NCI-H774 (cell line): Measurements from ENCODE around the gene ACTL6A.
"Not testable (repeated sequence)": the region's sequence is repeated elsewhere in the genome, so short reads cannot be mapped to it uniquely, and the experiment has no call there.

ENCODE experiments used
- DNase-seq: peaks from one replicate; lab custom pipeline; 2025; lab: John Stamatoyannopoulos, UW

Gene ACTL6A

DNA sequence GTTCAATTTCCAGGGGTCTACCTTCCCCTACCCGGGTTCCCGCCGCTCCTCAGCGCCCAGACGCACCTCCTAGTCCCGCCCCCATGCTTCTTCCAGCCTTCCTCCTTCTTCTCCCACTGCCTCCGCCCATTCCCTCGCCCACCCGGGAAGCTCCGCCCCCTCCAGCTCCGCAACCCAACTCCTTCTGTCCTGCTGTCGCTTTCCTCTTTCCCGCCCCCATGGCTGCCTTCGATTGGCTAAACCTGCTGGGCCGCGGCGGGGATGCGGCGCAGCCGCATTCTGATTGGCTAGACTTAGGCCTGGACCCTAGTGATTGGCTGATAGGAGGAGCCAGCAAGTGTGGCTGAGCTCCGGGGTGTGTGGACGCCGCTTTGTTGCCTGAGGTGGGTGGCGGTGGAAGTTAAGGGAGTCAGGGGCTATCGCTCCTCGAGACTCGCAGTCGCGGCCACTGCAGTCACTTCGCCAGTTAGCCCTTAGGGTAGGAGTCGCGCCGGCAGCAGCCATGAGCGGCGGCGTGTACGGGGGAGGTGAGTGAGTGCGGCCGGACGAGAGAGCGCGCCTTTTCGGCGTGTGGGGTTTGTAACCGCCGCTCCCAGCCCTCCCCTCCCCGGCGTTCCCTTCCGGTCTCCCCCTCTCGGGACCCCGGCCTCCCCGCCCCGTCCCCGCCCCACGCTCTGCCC, at the start of gene ACTL6A:
TSS of gene ACTL6A (plus strand) at position 336 of the 680 bp plus-strand sequence. CDS start at position 503, 167 bp downstream.
- peak; percentile 100 for DNase-seq

DNA sequence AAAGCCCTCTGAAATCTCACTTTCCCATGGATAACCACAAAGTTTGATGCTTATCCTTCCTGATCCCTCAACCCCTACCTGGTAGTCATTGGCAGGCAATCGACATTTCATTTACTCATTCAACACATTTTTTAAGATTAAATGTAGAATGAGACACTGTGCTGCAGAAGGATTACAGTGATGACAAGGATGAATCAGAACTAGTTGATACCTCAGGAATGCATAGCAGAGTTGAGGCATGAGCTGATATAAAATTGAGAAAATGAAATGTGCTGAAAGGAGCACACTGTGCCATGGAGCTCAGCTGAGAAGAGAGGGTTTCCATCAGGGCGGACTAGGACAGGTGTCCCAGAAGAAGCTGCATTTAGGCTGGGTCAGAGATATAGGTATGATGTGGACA, 48.9 kb upstream of the ACTL6A start:
- no peak for DNase-seq

- not testable (repeated sequence) for DNase-seq
Observed at GRCh38 chr3:179516461-179517251, 46.1 kb upstream of the ACTL6A start.

- no peak for DNase-seq
Observed at GRCh38 chr3:179526482-179526881, 36.2 kb upstream of the ACTL6A start.

DNA sequence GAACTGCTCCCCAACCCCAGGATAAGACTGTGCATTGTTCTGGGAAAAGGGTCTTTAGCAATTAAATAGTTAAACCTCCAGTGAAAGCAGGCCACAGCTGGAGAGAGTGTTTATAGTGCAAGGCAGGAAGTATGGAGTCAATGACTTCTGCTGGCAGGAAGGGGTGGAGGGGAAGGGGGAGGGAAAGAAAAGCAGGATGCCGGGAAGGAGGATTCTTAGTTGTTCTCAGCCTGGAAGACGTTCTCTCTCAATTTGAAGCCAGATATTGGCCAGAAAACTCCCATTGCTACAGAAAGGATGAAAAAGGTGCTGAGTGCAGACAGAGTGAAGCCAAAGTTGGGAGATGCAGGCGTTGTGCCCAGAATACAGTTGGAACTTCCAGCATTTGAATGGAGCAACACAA, 35.7 kb upstream of the ACTL6A start:
- peak; percentile 27 for DNase-seq

GRCh38 chr3:179528772-179529171, 34.0 kb upstream of the ACTL6A start:
- DNase-seq = peak; percentile 73

GRCh38 chr3:179531576-179531975, 31.1 kb upstream of the ACTL6A start:
- DNase-seq = no peak

GRCh38 chr3:179533274-179533673, 29.5 kb upstream of the ACTL6A start:
- no peak for DNase-seq

GRCh38 chr3:179536256-179536655, 26.5 kb upstream of the ACTL6A start:
- DNase-seq = no peak

DNA sequence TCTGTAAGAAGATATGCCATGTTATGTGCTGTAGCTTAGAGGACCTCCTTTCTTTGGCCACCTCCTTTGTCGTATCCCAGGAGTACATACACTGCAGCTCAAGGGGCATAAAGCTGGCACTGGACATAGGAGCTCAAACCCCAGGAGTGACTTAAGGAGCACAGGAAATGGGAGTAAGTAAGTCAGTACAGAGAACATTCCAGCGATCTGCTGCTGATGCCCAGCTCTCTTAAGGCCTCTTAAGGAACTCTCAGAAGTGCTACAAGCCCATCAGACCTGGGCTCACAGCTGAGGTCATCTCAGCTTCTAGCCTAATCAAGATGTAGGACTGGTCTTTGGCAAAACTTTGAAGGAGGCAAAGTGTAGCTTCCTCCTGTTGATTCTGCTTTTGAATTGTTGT, 21.6 kb upstream of the ACTL6A start:
- no peak for DNase-seq

- no peak for DNase-seq
Observed at GRCh38 chr3:179541596-179541995, 21.1 kb upstream of the ACTL6A start.

GRCh38 chr3:179542375-179542774, 20.4 kb upstream of the ACTL6A start:
- no peak for DNase-seq

DNA sequence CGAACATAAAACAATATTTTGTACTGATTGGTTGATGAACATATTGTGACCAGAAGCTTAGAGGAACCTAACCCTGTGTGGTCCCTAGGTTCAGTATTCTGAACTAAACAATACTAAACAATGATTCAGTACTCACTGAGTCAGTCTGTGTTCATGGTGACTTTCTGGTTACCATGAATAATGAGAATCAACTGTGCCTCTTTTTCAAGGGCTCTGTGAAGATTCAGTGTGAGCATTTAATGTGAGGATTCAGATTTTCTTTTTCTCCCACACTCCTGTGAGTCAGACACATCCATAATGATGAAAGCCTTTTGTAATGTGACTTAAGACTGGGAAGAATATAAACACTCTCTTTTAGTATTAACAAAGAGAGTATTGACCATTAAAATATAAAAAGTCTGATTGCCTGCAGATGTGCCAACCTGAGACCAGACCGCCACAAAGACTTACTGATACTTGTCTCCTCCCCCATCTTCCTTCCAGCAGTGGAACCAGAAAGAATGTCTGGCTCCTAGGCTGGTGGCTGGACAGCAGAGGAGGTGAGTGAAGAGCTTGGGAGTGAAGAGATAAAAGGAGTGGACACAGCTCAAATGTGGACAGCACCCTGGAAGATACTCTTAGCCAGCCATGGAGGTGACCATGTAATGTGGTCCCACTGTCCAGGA, 17.6 kb upstream of the ACTL6A start:
- no peak for DNase-seq

DNA sequence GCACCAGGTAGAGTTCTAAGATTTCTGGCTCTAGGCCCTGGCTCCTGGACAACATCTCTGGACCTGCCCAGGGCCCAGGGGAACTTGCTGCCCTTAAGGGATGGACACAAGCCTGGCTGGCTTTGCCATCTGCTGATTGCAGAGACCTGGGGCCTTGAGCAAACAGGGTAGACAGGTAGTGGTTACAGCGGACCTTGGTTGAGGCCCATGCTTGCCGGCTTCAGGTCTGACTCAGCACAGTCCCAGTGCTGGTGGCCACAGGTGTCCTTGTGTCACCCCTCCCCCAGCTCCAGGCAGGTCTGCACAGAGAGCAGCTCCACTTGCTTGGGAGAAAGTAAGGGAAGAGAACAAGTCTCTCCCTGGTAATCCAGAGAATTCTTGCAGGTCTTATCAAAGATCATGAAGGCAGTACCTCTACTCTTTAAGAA, 15.9 kb upstream of the ACTL6A start:
- no peak for DNase-seq

- DNase-seq = no peak
Observed at GRCh38 chr3:179551349-179552105, 11.2 kb upstream of the ACTL6A start.

DNA sequence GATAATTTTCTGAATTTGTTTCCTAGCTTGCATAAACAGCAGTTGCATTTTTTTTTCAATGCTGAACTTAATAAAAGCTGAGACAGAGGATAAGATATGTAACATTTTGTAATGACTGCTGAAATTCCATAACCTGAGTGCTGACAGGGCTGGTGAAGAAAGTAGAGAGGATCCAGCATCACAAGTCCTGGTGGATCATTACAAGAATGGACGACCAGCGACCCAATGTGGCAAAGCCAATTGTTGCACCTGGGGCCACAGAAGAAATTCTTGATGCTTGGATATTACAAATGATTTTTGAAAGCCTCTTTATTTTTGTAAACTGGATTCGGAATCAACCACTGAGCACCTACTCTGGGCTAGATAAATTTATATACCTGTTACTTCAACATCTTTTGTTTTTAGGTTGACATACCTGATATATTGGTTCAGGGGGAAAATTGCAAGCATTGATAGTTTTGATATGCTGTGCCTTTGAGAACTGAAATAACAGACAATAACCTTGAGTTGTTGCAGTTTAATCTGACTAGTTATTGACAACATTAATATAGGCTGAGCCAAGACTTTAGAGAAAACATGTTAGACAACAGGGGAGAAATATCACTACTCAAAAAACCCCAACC, 3.9 kb upstream of the ACTL6A start:
- DNase-seq = peak; percentile 62

DNA sequence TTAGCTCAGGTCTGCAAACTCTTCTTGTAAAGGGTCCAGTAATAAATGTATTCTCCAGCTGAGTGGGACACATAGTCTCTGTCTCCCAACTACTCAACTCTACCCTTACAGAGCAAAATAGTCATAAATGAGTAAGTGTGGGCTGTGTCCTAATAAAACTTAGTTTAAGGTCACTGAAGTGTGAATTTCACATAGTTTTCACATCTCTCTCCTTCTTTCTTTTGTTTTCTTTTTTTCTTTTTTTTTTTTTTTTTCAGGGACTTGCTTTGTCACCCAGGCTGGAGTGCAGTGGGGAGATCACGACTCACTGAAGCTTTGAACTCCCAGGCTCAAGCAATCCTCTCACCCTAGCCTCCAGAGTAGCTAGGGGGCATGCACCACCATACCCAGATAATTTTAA, 1.9 kb upstream of the ACTL6A start:
- no peak for DNase-seq

DNA sequence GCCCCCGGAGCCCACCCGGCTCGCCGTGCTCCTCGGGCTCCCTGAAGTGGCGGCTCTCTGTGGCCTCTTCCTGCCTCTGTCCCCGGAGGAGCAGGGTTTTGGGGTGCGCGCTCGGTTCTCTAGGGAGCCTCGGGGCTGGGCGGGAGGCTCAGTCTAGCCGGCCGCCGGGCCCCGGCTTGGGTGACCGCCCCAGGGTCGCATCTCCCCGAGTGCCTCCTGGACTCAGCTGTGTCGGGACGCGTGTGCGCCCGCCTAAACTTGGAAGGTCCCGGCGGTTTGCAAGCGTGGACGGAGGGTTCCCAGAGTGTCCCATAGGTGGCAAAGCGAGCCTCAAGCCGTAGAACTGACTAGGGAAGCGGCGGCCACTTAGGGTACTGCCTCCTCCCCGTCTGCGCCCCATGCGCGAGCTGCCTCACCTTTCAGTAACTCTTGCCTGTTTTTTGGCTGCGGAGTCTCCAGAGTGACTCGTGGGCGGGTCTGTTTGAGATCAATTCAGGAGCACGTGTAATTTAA, 601 bp downstream of the ACTL6A start:
- peak; percentile 70 for DNase-seq

- no peak for DNase-seq
Observed at GRCh38 chr3:179565496-179565895, 2.8 kb downstream of the ACTL6A start.

- DNase-seq = no peak
Observed at GRCh38 chr3:179580992-179581391, 18.3 kb downstream of the ACTL6A start.

DNA sequence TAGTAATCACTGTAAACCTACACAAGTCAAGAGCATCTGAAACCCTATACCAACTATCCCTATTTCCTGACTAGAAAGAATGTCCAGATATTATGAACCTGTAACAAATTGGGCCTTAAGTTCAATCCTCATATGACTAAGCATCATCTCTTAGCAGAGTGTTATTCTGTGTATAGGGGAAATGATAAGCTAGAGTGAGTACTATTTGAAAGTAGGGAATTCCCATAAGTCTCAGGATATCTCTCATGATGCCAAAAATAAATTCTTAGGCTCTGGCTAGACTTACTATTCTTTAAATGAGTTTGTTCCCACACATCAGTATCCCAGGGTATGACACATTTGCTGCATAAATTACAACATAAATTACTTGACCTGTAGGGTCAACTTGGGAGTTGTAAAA, 26.4 kb downstream of the ACTL6A start:
- DNase-seq = no peak
